HG03175 (cell line): ENCODE measurements around the gene GIGYF2.

Source experiments
- ATAC-seq: cut with Tn5 transposase; IDR thresholded peaks from one replicate; pipeline ENCODE4 v1.9.1; 2021; ENCODE audit warnings: mild to moderate bottlenecking, moderate library complexity; ENCODE audit not compliant: unreplicated experiment

GIGYF2 gene

DNA sequence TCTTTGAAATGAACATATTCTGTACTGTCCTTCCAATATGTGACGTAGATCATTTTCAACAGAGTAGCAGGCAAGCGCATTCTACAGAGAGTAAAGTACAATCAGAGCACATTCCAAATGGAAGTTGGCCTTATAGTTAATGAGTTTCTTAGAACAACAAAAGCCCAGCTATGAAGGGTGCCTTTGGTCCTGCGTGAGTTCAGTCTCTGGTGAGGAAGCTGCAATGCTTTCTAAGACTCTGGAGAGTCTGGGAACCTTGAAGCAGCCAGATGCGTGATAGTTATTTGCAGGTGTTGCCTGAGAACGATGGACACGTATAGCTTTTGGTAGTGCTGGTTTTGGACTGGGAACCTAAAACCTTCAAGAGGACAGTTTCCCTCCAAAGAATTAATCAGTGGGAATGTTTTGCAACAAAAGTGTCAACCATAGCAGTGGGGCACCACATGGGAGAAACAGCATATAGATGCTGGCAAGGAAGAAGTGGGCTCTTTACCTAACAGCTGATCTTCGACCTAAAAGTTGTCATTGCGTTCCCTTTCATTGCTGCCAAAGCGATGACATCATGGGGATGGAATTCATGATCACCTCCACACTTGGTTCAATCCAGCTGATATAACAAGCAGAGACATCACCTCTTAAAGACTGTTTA, 163.6 kb downstream of the GIGYF2 start:
- no peak for ATAC-seq

DNA sequence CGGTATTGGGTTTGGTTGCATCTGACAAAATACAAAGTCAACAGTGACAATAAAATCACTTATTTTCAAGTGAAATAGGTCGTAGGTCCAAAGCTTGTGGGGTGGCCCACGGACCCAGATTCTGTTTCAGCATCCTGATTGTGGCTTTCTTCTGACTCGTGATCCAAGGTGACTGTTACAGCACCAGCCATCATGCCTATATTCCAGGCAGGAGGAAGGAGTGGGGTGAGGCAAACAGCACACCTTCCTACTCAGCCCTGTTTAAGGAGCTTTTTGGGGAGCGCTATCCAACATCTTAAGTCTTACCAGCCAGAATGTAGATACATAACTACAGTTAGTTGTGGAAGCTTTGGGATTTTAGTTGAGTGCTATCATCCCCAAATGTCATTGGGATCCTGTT, 164.2 kb downstream of the GIGYF2 start:
- ATAC-seq = no peak

DNA sequence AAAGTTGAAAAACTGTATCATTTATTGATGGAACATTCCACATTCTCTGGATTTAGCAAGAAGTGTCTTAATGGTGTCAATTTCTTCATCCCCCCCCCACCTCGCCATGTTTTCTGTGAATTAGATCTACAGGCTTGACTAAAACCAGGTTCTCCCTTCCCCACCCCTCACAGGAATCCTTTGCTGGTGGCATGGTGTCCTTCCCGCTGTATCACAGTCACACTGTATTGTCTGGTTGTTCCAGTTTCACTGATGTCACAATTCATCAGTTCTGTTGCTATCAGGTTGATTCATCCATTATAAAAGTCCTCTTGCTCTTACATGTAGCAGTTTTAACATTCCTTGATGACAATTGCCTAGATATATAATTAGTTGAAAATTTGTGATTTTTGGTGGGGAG, 166.9 kb downstream of the GIGYF2 start:
- no peak for ATAC-seq

DNA sequence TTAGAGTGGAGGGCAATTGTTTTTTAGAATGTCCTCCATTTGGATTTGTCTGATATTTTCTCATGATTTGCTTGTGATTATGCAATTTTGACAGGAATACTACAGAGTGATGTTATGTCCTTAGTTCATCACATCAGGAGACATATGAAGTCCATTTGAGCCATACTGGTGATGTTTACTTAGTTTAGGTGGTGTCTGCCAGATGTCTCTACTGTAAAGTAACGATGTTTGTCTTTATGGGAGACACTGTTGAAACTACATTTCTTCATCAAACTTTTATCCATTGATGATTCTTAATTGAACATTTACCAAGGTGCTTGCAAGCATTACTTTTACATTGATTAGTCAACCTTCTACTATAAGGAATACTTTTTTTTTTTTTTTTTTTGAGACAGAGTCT, 168.0 kb downstream of the GIGYF2 start:
- ATAC-seq = no peak

DNA sequence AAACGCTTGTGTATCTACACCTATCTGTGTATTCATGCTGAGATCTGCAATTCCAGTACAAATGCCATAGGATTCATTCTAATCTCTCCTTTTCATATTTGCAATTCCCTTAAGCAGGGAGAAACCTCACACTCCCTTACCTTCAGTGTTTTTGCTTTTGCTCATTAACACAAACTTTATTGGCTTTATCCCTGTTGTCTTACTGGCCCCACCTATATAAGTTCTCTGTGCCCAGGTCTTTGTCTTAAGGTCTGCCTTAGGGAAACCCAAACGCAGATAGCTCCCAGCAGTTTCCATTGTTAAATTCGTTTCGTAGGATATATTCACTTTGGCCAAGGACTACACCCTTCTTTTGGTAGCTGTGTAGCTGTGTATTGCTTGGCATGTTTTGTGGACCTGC, 169.0 kb downstream of the GIGYF2 start:
- no peak for ATAC-seq

DNA sequence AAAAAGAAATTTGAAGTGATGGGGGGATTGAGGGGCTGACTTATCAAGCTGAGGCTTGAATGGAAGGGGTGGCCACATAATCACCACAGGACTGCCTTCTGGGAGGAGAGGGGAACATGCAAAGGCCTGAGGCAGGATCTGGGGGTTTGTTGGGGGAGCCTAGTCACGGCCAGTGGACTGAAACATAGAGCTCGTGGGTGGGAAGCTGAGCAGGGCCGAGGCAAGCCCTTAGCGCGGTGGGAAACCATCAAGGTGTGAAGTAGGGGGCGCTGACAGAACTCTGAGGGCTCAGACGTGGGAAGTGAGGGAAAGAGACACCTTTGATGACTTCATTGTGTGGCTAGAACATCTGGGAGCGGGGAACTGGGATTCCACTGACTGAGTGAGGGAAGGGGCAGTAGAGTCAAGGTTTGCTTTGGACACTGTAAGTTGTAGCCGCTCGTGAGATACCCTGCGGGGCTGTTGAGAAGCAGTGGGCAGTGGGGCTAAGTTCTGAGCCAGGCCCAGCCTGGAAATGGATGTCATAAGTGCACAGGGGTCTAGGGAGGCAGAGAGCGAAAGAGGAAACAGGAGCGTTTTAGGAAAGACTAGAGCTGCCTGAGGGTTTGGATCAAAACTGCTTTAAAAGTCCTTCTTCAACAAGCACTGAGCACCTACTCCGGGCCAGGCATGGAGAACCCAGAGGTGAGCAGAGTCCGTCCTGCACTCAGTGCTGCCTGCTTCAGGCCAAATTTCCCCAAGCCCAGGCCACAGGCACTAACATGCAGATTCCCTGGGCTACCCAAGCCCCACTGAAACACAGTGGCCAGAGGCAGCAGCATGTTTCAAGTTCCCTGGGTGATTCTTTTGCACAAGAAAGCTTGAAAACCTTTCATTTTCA, 172.2 kb downstream of the GIGYF2 start:
- no peak for ATAC-seq

DNA sequence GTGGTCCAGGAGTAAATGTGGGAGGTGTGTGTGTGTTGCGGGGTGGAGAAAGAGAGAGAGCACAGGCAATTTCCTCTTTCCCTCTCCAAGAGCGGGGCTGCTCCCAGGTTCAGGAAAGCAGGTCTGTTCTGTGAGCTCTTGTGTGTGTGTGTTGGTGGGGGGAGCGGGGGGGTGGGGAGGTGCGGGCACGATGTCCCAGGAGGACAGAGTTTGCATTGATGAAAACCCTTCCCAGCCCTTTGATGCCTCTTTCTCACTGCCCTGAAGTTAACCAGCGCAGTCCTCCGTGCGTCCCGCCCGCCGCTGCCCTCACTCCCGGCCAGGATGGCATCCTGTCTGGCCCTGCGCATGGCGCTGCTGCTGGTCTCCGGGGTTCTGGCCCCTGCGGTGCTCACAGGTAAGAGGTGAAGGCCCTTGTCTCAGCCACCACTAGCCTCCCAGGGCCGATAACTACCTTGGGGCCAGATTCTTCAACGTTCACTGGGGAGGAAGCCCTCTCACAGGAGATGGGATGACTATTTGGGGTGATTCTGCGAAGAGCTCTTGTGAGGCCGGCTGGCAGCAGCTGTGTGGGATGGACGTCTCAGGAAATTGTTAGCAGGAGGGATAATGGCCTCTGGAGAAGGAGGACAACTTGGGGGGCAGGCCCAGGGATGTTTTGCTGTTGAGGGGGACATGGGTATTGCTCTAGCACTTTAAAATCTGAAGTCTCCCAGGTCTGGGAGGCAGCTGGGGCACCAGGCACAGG, 173.1 kb downstream of the GIGYF2 start, which contains the start of gene SNORC:
Gene SNORC (plus strand): TSS at position 247 of the 748 bp plus-strand sequence. CDS start 78 bp downstream, at position 325.
- no peak for ATAC-seq

DNA sequence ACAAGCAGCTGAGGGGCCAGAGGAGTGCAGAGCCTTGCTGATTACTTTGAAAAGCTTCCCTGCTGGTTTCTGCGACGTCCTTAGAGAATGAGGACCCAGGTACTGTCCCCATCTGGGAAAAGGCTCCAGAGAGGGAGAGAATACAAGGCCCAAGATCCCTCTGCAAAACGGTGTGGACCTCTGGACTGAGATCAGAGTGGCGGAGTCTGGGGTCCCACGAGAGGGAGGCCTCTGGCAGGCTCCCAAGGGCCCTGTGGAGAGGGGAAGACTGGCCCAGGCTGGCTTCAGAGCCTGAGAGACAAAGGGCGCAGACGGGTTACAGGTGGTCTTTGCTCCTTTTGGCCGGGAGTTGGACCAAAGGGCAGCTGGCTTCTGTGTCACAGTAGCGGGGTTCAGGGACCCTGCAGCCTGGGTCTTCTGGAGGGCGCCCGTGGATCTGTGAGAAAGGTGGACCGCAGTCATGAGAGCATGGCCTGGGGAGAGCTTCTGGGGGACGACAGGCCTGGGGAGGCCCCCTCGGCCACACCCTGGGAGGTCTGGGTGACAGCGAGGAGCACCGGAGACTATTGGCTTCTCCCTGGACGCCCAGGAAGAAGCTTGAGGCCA, 173.7 kb downstream of the GIGYF2 start:
- ATAC-seq = no peak

DNA sequence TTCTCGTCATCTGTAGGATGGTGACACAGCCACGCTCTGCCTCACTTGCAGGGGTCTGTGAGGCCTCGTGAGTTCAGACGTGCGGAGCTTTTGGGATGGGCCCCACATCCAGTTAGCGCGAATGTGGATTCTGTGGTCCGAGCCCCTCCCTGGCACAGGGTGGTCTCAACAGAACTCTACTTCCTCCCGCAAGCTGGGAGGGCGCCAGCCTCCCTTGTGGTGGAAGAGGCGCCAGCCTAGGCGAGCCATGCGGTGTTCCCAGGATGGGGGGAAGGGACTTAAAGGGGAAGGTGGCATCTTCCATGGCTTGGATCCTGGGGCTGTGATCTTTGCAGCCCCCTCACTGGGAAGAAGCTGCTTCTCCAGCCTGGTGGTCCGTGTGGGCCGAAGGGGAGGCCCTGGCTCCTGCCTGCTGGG, 174.3 kb downstream of the GIGYF2 start:
- no peak for ATAC-seq

DNA sequence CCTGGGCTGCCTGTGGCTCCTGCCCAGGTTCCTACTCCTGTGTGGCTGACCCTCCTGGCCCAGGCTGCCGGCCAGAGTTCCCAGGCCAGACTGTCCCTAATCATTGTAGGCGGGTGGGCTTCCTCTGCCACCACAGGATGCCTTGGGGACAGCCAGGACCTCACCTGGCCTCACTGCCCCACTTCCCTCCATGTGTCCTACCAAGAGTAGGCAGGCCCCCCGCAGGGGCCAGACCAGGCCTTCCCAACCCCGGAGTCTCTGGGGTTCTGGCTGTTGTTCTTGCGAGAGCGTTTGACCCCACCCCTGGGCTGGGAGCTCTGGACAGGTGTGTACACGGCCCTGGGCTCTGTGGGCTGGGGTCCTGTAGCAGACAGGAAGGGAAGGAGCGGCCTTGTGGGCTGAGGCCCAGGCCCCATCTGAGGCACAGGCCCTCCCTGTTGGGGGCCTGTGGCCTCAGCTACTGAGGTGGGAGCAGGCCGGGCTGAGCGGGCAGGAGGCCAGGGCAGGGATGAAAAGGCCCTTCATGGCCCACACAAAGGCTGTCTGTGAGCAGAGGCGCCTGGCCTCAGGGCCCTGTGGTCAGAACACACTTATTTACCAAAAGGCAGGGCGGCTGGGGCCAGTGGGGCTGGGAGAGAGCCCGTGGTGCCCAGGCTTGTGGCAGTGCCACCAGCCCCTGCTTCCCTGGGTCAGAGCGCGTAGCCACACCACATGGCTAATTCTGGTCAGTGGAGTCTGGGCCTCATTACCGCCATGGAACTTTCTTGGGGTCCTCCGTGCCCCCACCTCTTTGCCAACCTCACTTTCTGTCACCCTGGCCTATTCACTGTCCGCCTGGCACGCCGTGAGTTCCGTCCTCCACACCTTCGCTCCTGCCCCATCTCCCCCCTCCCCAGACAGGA, 175.0 kb downstream of the GIGYF2 start:
- ATAC-seq = no peak

DNA sequence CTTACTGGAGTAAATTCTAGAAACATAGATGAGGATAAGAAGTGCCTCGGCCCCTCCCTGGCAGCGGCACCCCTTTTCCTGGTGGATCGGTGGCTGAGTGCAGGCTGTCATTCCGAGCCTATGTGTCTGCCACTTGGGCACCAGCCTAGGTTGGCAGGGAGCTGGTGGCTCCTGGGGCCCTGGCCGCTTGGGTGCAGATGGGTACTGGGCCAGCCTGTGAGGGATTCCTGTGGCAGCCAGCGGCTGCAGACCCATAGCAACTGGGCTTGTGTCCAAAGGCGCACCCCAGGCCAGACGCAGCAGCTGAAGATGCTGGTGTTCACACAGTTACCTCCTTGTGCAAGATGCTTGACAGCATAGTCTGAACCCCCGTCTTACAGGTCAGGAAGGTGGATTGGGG, 175.7 kb downstream of the GIGYF2 start:
- ATAC-seq = no peak

DNA sequence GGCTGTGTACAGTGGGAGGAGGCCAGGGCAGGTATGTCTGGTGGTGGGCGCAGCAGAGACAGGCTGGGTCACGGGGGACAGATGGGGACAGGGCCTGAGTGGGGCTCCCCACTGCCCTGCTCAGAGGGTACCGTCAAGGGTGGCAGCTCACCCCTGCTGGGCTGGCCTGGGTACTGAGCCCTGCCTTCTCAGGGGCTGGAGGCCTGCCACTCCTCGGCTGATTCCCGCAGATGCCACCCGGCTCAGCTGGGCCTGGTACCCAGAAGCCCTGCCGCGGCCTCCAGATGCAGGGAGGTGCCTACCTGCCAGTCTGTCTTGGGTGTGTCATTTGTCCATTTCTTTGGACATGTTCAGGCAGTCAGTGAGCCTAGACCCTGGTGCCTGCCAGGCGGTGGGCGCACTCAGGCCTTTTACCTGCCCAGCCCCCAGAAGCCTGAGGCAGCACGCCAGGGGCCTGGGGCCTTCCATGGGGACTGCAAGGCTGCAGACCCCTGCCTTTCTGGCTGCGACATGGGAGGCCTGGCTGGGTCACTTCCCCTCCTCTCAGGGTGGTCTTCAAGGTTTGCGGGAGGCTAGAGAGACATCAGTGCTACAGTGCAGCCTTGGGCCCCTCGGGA, 176.3 kb downstream of the GIGYF2 start:
- ATAC-seq = no peak

DNA sequence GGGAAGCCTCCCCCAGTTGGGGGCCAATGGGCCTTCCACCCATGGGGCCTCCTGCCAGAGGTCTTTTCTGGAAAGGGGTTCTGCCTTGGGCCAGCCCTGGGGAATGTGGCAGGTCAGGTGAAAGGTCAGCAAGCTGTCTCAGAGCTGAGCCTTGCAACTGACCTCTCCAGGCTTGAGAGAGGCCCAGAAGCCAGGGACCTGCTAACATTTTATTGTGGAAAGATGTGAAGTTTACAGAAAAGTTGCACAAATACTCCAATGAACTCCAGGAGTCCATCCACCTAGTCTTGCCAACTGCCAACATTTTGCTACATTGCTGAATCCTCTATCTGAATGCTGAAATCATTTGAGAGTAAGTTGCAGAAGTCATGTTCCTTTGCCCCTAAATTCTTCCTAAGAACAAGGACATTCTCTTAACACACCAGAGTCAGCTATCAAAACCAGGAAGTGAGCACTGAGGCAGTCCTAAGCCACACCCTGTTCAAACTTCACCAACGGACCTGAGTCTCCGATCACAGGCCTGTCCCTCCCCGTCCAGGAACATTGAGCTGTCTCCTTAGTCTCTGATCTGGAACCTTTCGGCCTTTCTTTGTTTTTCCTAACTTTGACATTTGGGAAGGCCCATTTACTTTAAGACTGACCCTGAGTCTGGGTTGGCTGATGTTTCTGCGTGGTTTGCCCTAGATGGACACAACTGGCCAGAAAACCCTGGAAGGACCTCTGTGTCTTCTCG, 176.9 kb downstream of the GIGYF2 start:
- no peak for ATAC-seq

DNA sequence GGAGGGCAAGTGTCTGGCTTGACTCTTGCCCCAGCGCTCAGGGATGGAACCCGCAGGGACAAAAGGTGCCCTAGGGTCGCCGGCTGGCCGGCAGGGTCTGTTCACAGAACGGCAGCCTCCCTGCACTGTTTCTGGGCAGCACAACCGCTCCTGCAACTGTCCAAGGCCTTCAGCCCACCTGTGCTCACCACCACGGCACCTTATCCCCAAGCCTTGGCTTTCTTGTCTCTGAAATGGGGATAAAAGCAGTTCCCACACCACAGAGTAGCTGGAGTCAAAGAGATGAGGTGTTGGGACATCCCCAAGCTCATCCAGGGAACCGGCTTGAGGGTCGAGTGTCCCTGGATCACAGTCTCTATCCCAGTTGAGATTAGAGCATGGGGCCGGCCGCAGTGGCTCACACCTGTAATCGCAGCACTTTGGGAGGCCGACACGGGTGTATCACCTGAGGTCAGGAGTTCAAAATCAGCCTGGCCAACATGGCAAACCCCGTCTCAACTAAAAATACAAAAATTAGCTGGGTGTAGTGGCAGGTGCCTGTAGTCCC, 177.6 kb downstream of the GIGYF2 start:
- no peak for ATAC-seq

DNA sequence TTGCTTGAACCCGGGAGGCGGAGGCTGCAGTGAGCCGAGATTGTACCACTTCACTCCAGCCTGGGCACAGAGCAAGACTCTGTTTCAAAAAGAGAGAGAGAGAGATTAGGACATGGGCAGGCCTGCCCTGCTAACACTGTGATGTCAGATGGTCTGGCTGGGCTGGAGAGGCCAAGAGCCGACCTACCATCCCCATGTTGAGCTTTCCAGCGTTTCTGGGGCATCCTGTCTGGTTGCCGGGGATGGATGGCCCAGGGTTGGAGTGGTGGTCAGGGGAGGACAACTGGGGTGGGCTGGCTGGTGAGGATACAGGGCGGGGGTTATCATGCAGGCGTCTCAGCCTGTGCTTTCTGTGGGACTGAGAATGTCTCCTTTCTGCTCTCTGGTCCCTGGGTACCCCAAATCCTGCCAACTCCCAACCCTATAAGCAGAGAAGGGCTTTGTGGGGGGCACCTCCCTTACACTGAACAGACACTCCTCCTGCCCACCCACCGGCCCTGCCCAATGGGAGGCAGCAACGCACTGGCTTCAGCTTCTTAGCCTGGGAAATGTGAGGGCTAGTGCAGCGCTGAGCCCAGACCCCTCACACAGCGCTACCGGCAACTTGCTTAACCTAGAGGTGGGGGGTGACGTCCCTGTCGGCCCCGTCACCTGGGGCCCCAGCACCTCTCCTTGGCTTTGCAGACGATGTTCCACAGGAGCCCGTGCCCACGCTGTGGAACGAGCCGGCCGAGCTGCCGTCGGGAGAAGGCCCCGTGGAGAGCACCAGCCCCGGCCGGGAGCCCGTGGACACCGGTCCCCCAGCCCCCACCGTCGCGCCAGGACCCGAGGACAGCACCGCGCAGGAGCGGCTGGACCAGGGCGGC, 178.4 kb downstream of the GIGYF2 start:
- ATAC-seq = no peak

DNA sequence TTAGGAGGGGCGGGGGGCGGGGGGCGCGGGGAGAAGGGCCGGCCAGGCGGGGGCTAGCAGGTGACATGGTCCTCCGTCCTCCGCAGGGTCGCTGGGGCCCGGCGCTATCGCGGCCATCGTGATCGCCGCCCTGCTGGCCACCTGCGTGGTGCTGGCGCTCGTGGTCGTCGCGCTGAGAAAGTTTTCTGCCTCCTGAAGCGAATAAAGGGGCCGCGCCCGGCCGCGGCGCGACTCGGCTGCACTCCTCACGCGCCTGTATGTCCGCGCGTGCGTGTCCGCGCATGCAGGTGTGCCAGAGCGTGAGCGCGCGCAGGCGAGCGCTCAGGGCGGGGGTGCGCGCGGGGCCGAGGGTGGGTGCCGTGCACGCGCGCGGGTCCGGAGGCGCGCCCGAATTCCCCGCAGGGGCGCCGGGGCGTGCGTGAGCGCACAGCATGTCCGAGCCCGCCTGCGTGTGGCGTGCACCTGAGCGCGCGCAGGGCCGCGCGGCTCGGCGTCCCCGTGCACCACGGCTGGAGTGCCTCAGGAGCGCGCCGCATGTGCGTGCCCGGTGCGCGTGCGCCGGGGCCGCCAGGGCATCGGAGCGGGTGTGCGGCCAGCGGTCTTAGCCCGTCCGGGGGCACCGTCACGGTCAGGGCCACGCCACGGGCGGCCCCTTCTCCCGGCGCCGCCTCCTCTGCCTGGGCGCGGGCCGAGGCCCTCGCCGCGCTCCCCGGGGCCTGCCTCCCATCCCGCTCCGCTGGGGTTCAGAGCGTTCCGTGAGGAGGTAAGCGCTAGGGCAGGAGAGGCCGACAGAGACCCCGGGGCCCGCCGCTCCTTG, 179.2 kb downstream of the GIGYF2 start:
- ATAC-seq = no peak

DNA sequence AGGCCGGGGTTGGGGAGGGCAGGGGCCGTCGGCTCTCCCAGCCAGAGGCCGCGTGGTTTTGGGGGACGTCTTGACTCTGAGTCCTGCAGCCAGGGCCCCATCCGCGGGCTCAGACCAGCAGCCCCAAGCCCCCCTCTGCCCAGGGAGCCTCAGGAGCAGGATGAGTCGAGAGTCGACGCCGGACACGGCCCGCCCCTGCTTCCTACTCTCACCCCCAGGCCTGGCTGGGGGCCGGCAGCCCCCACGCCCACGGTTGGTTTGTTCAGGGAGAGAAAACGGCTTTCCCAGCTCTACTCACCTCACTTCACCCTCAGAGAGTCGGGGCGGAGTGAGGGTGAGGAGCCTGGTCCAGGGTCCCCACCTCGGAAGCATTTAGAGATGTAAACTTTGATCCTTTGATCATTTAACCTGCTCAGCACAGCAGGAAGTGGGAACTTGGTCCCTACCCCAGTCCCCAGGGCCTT, 179.9 kb downstream of the GIGYF2 start:
- no peak for ATAC-seq
